ENCODE data around the gene CXCL10.
A peak's percentile ranks its signal among the peaks of the same experiment; 100 is the strongest.

The CXCL10 gene

DNA sequence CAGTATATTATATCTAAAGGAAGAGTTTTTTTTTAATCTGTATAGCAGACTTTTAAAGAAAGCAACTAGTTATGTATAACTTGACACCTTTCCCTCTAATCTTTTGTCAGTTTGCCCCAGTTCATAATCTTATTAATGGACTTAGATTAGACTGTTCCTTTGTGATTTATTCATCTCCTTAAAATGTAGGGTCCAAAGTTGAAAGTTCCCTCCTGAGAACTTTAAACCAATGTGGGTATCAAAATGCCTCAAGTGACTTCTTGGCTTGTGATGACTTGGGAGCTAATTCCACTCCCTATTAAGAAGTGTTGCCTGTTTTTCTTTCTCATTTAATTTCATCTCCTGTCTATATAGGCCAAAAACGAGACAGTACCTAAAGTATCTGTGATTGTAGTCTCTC lies 26.2 kb downstream of the CXCL10 start:
- no peak for TF ChIP-seq JUND (IDR thresholded peaks at IDR 0.05; ENCODE audit: low read depth)
- no peak for DNase-seq (ENCODE audit: low read depth in 1 of 2, low spot score in 1 of 2)
- in situ Hi-C loops (cut with HindIII; ENCODE audit: low pct_unique_long_range_greater_than_20kb, low sequenced_read_pairs): no loop called here

DNA sequence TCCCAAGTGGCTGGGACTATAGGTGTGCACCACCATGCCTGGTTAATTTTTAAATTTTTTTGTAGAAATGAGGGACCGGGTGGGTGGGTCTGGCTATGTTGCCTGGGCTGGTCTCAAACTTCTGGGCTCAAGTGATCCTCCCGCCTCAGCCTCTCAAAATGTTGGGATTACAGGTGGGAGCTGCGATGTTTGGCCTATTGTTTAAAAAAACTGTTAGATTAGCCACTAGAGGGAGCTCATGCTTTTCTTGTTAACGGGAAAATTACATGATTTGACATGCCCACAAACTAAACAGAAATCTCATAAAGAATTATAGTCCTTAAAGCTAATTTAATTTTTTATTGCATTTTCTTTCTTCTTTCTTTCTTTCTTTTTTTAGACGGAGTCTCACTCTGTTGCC lies 27.6 kb downstream of the CXCL10 start:
- no peak for TF ChIP-seq JUND (IDR thresholded peaks at IDR 0.05; ENCODE audit: low read depth)
- DNase-seq (ENCODE audit: low read depth in 1 of 2, low spot score in 1 of 2): peak in 1 of 2 experiments; percentile 53
- in situ Hi-C loops (cut with HindIII; ENCODE audit: low pct_unique_long_range_greater_than_20kb, low sequenced_read_pairs): no loop called here

DNA sequence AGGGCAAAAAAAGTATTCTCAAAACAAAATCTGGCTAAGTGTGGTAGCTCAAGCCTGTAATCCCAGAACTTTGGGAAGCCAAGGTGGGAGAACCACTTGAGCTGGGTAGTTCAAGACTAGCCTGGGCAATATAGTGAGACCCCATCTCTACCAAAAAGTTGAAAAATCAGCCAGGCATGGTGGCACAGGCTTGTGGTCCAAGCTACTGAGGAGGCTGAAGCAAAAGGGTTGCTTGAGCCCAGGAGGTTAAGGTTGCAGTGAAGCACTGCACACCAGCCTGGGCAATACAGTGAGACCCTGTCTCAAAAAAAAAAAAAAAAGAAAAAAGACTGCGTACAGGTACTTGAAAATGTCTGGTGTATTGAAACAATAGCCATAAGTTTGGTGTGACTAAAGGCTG lies 30.8 kb downstream of the CXCL10 start:
- DNase-seq (ENCODE audit: low read depth in 1 of 2, low spot score in 1 of 2): no peak
- in situ Hi-C loops (cut with HindIII; ENCODE audit: low pct_unique_long_range_greater_than_20kb, low sequenced_read_pairs): no loop called here
- no peak for TF ChIP-seq JUND (IDR thresholded peaks at IDR 0.05; ENCODE audit: low read depth)

DNA sequence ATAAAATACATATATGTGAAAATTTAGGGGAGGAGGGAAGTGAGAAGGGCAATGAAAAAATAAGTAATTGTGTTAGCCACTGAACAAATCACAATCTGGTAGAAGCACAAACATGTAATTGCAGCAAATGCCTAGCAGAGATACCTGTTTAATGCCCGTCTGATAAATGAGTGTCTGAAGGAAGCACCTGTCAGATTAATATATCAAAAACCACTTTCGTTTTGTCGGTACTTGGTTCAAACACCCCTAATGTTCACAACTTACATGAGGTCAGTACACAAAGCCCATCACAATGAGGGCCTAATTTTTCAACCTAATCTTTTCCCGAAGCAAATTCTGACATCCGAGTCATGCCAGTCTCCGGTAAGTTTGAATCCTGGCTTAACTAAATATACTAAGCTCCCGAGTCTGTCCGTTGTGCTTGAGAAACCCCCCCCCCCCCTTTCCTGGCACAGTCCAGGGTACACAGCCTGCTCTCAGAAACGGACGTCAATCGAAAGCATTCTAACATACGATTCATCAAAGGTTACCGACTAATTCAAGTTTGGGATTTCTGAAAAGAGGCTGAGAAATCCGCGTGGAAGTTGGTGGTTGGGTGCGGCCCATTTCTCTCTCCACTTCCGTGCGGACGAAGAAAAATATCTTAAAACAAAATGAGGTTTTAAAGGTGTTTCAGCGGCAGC lies 33.3 kb downstream of the CXCL10 start:
- no peak for DNase-seq (ENCODE audit: low read depth in 1 of 2, low spot score in 1 of 2)
- no peak for TF ChIP-seq JUND (IDR thresholded peaks at IDR 0.05; ENCODE audit: low read depth)
- in situ Hi-C loops (cut with HindIII; ENCODE audit: low pct_unique_long_range_greater_than_20kb, low sequenced_read_pairs): no loop called here

DNA sequence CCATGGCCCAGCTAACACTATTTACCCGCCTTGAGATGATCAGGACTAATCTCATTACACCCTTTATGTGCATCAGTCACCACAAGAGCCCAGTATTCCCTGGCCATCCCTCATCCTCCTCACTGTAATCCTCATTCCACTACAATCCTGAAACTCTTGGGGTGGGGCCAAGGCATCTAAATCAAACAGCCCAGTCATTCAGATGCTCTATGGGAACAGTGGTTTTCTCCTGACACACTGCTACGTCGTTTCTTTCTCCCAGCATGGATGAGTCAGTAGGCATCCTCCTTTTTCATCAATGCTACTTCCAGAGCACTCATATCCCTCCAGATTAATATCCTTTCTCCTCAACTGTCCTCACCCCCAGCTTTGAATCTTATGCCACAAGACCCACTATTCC lies 38.2 kb downstream of the CXCL10 start:
- no peak for DNase-seq (ENCODE audit: low read depth in 1 of 2, low spot score in 1 of 2)
- no peak for TF ChIP-seq JUND (IDR thresholded peaks at IDR 0.05; ENCODE audit: low read depth)
- in situ Hi-C loops (cut with HindIII; ENCODE audit: low pct_unique_long_range_greater_than_20kb, low sequenced_read_pairs): no loop called here

DNA sequence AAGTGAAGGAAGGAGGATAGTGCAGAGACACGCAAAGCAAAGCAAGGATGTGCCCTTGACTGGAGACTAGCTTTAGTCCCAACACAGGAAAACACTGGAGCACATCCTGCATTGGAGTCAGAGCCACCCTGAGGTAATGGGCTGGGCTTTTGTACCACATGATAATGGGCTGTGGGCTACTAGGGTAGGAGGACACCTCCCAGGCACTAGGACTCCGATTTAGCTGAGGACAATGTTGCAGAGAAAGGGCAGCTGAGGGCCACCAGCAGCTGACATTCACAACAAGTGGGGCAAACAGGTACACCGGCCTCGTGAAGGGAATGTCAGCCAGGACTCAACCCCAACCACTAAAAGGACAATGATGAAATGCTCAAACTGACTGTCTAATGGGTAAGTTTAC lies 42.7 kb downstream of the CXCL10 start:
- no peak for DNase-seq (ENCODE audit: low read depth in 1 of 2, low spot score in 1 of 2)
- in situ Hi-C loops (cut with HindIII; ENCODE audit: low pct_unique_long_range_greater_than_20kb, low sequenced_read_pairs): no loop called here

DNA sequence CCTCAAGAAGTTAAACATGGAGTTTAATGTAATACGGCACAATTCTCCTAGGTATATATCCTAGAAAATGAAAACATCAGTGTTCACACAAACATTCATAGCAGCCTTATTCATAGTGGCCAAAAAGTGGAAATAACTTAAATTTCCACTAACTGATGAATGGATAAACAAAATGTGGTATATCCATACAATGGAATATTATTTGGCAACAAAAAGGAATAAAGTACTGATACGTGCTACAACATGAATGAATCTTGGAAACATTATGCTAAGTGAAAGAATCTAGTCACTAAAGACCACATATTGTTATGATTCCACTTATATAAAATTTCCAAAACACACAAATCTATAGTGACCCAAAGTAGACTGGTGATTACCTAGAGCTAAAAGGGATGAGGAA lies 47.1 kb downstream of the CXCL10 start:
- in situ Hi-C loops (cut with HindIII; ENCODE audit: low pct_unique_long_range_greater_than_20kb, low sequenced_read_pairs): no loop called here
- no peak for TF ChIP-seq JUND (IDR thresholded peaks at IDR 0.05; ENCODE audit: low read depth)
- no peak for DNase-seq (ENCODE audit: low read depth in 1 of 2, low spot score in 1 of 2)

More for the DNA sequence above, 42.7 kb downstream of the CXCL10 start:
- TF ChIP-seq JUND (IDR thresholded peaks at IDR 0.05; ENCODE audit: low read depth): no peak

DNA sequence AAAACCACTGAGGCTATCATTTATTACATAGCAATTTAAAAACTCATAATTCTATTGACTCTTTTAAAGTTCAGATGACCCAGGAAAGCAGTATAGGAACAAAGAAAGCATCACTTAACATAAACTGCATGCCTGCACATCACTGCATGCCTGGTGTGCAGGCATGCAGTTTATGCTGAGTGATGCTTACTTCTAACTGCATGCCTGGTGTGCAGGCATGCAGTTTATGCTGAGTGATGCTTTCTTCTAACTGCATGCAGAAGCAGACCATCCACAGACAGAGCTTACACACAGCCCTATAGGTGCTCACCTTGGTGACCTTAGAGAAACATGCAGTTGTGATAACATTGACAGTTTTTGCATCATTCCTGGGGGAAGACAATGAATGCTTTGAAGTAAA lies 49.5 kb downstream of the CXCL10 start:
- no peak for TF ChIP-seq JUND (IDR thresholded peaks at IDR 0.05; ENCODE audit: low read depth)
- DNase-seq (ENCODE audit: low read depth in 1 of 2, low spot score in 1 of 2): no peak
- in situ Hi-C loops (cut with HindIII; ENCODE audit: low pct_unique_long_range_greater_than_20kb, low sequenced_read_pairs): no loop called here

Data from T47D (cell line).